H9 (cell line): ENCODE measurements around the gene LARGE1. TPM values are rescaled to one million over a fixed set of nuclear protein-coding genes. Genes with fewer than 3 reads are reported as not detected.

Source experiments
- DNase-seq: peaks from one replicate; pipeline ENCODE4 v3.0.0-alpha.2; 2017
- H2AFZ ChIP-seq: one replicate; pipeline ENCODE4 v1.6.1; 2013; ENCODE audit warnings: mild to moderate bottlenecking, low read length, control low read depth, moderate library complexity
- H2AK5ac ChIP-seq: 2 replicates; pipeline ENCODE4 v1.6.1; 2013; ENCODE audit warnings: low read length, control low read depth, mixed read lengths; ENCODE audit not compliant: insufficient read length
- H2BK120ac ChIP-seq: one replicate; pipeline ENCODE4 v1.6.1; 2013; ENCODE audit warnings: low read depth, mild to moderate bottlenecking, low read length, control low read depth, inconsistent platforms; ENCODE audit not compliant: poor library complexity, severe bottlenecking
- H2BK12ac ChIP-seq: 2 replicates; pipeline ENCODE4 v1.6.1; 2013; ENCODE audit warnings: low read length, control low read depth, mixed read lengths, low read depth; ENCODE audit not compliant: insufficient read length
- H2BK15ac ChIP-seq: 2 replicates; pipeline ENCODE4 v1.6.1; 2013; ENCODE audit warnings: low read depth, low read length, control low read depth
- H2BK20ac ChIP-seq: one replicate; pipeline ENCODE4 v1.6.1; 2013; ENCODE audit warnings: low read depth, mild to moderate bottlenecking, low read length, control low read depth, inconsistent platforms; ENCODE audit not compliant: poor library complexity, severe bottlenecking
- H2BK5ac ChIP-seq: 2 replicates; pipeline ENCODE4 v1.6.1; 2013; ENCODE audit warnings: low read length, control low read depth, mixed read lengths; ENCODE audit not compliant: insufficient read length
- H3K14ac ChIP-seq: 2 replicates; pipeline ENCODE4 v1.6.1; 2013; ENCODE audit warnings: low read length, control low read depth; ENCODE audit not compliant: insufficient read depth
- H3K18ac ChIP-seq: 2 replicates; pipeline ENCODE4 v1.6.1; 2013; ENCODE audit warnings: low read depth, mild to moderate bottlenecking, mixed read lengths, low read length, control low read depth; ENCODE audit not compliant: insufficient read length
- H3K23ac ChIP-seq: 2 replicates; pipeline ENCODE4 v1.6.1; 2013; ENCODE audit warnings: low read length, control low read depth, mixed read lengths, low read depth; ENCODE audit not compliant: insufficient read length
- H3K23me2 ChIP-seq: 2 replicates; pipeline ENCODE4 v1.6.1; 2013; ENCODE audit warnings: low read depth, mild to moderate bottlenecking, mixed read lengths, low read length, control low read depth; ENCODE audit not compliant: insufficient read length, poor library complexity, severe bottlenecking
- H3K27ac ChIP-seq: 2 replicates; pipeline ENCODE4 v1.5.1; 2013; ENCODE audit warnings: low read length, control low read depth, mixed read lengths, low read depth; ENCODE audit not compliant: insufficient read length
- H3K27me3 ChIP-seq: 2 replicates; pipeline ENCODE4 v1.6.1; 2013; ENCODE audit warnings: low read length, control low read depth, inconsistent platforms; ENCODE audit not compliant: insufficient read depth
- H3K4ac ChIP-seq: 2 replicates; pipeline ENCODE4 v1.6.1; 2013; ENCODE audit warnings: low read depth, mild to moderate bottlenecking, control low read depth, inconsistent platforms, low read length, moderate library complexity
- H3K4me1 ChIP-seq: 2 replicates; pipeline ENCODE4 v1.6.1; 2013; ENCODE audit warnings: low read length, control low read depth, inconsistent platforms; ENCODE audit not compliant: insufficient read depth
- H3K4me2 ChIP-seq: 2 replicates; pipeline ENCODE4 v1.6.1; 2013; ENCODE audit warnings: low read length, control low read depth, mixed read lengths; ENCODE audit not compliant: insufficient read length, insufficient read depth
- H3K56ac ChIP-seq: 2 replicates; pipeline ENCODE4 v1.6.1; 2013; ENCODE audit warnings: low read depth, mild to moderate bottlenecking, mixed read lengths, low read length, control low read depth; ENCODE audit not compliant: insufficient read length
- H3K79me1 ChIP-seq: 2 replicates; pipeline ENCODE4 v1.6.1; 2013; ENCODE audit warnings: low read depth, mild to moderate bottlenecking, moderate library complexity, low read length, control low read depth, inconsistent platforms; ENCODE audit not compliant: insufficient read depth, poor library complexity, severe bottlenecking
- H3K79me2 ChIP-seq: 2 replicates; pipeline ENCODE4 v1.6.1; 2013; ENCODE audit warnings: low read length, control low read depth, inconsistent platforms; ENCODE audit not compliant: insufficient read depth
- H3K9ac ChIP-seq: 2 replicates; pipeline ENCODE4 v1.6.1; 2013; ENCODE audit warnings: low read length, control low read depth, mixed read lengths; ENCODE audit not compliant: insufficient read length; ENCODE audit errors: extremely low read depth
- H3K9me3 ChIP-seq: one replicate; pipeline ENCODE4 v1.6.1; 2013; ENCODE audit warnings: low read depth, low read length, inconsistent platforms; ENCODE audit not compliant: control insufficient read depth
- H3T11ph ChIP-seq: one replicate; pipeline ENCODE4 v1.6.1; 2013; ENCODE audit warnings: mild to moderate bottlenecking, low read length, control low read depth, inconsistent platforms
- H4K20me1 ChIP-seq: one replicate; pipeline ENCODE4 v1.6.1; 2013; ENCODE audit not compliant: control insufficient read depth, insufficient read length, insufficient read depth
- H4K5ac ChIP-seq: 2 replicates; pipeline ENCODE4 v1.6.1; 2013; ENCODE audit warnings: low read depth, mild to moderate bottlenecking, mixed read lengths, low read length, control low read depth; ENCODE audit not compliant: insufficient read length
- H4K8ac ChIP-seq: replicated peaks from 2 replicates; pipeline ENCODE4 v1.6.1; 2013; ENCODE audit warnings: low read length, control low read depth, mixed read lengths, low read depth; ENCODE audit not compliant: insufficient read length
- H4K91ac ChIP-seq: 2 replicates; pipeline ENCODE4 v1.6.1; 2013; ENCODE audit warnings: low read depth, mild to moderate bottlenecking, moderate library complexity, mixed read lengths, low read length, control low read depth; ENCODE audit not compliant: insufficient read length
- H3K27ac Mint-ChIP-seq, 3 experiments: 2 replicates in 2 of 3; 3 replicates in 1 of 3; pipeline ENCODE4 v1.8.0; 2020 to 2021; ENCODE audit warnings: mixed read lengths in 3 of 3, mild to moderate bottlenecking in 1 of 3, moderate library complexity in 1 of 3
- H3K27me3 Mint-ChIP-seq: 2 replicates; pipeline ENCODE4 v1.8.0; 2021; ENCODE audit warnings: low read depth, mild to moderate bottlenecking, moderate library complexity, mixed read lengths
- H3K36me3 Mint-ChIP-seq, 3 experiments: 2 replicates in 2 of 3; 3 replicates in 1 of 3; pipeline ENCODE4 v1.8.0; 2020 to 2021; ENCODE audit warnings: low read depth in 3 of 3, mixed read lengths in 3 of 3; ENCODE audit not compliant: insufficient read depth in 1 of 3
- H3K4me1 Mint-ChIP-seq, 2 experiments: 2 replicates each; pipeline ENCODE4 v1.8.0; 2020; ENCODE audit warnings: mixed read lengths in 2 of 2
- H3K4me3 Mint-ChIP-seq, 2 experiments: 2 replicates in 1 of 2; 3 replicates in 1 of 2; pipeline ENCODE4 v1.8.0; 2020 to 2021; ENCODE audit warnings: mild to moderate bottlenecking in 2 of 2, mixed read lengths in 2 of 2, moderate library complexity in 1 of 2
- H3K9me3 Mint-ChIP-seq, 2 experiments: 2 replicates in 1 of 2; 3 replicates in 1 of 2; pipeline ENCODE4 v1.8.0; 2020; ENCODE audit warnings: mild to moderate bottlenecking in 2 of 2, mixed read lengths in 2 of 2, moderate library complexity in 1 of 2
- CTCF ChIP-seq: fragments of 200-600 bp; sonication (generic); conservative IDR thresholded peaks from 3 replicates; pipeline ENCODE4 v1.8.0; 2021; ENCODE audit warnings: antibody characterized with exemption, mild to moderate bottlenecking
- total RNA-seq: library from RNA; stranded (reverse); gene quantifications from 2 replicates; pipeline ENCODE4 v1.2.1, GENCODE V29; 2021

The LARGE1 gene
- total RNA-seq, 1 experiment from 2014 or later = 43.5 TPM

DNA sequence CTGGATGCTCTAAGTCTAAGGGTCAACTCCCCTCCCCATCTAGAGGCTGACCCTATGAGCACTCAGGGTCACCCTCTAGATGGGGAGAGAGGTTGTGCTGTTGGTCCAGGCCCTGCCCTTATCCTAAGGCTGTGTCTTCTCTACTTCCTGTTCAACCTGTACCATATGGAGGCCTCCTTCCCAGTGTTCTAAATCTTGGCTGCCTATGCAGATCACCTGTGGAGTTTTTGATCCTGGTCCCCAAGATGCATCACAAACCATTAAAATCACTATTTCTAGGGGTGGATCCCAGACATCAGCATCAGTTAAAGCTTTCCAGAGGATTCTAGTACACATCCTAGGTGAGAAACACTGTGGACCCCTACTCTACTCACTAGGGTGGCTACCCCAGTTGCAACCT is 26.2 kb downstream of the LARGE1 start:
- Mint-ChIP-seq H3K4me1 (peaks cover 94 to 95% of the 10 kb centered on the region in 2 experiments), H3K27ac (0 out of 7 replicates have a peak overlapping the region, but pooled peaks of 1 of the 3 experiments have one; percentile 41), H3K4me3 (no peak overlapping the region), H3K9me3 (peaks cover 2 to 3% of the 10 kb centered on the region in 2 experiments; a peak in 3 of 5 replicates), H3K27me3 (no peaks in the 10 kb centered on the region), H3K36me3 (peaks cover 7 to 16% (median 14%) of the 10 kb centered on the region in 3 experiments; a peak in 5 of 7 replicates)
- Histone ChIP-seq H2AK5ac (no peak overlapping the region), H4K20me1 (no peaks in the 10 kb centered on the region), H3K9ac (no peak overlapping the region), H3K4ac (no peak overlapping the region), H3K9me3 (no peaks in the 10 kb centered on the region), H3K4me1 (peaks cover 49% of the 10 kb centered on the region), H3K27me3 (no peaks in the 10 kb centered on the region), H2BK120ac (no peak overlapping the region), H2BK12ac (no peak overlapping the region), H3K18ac (no peak overlapping the region), H4K5ac (no peak overlapping the region), H3K4me2 (no peak overlapping the region), H3K27ac (no peak overlapping the region), H3K14ac (no peak overlapping the region), H2AFZ (no peak overlapping the region), H3T11ph (no peak overlapping the region), H3K79me2 (peaks cover 57% of the 10 kb centered on the region), H4K8ac (no peak overlapping the region), H2BK15ac (no peak overlapping the region), H3K56ac (no peak overlapping the region), H2BK20ac (no peak overlapping the region), H4K91ac (no peak overlapping the region), H2BK5ac (no peak overlapping the region), H3K23ac (no peak overlapping the region), H3K23me2 (no peaks in the 10 kb centered on the region), H3K79me1 (peaks cover 13% of the 10 kb centered on the region)
- no peak for TF ChIP-seq CTCF
- DNase-seq = no peak
